OCI-LY7 (cell line): ENCODE data around the gene R3HDML.

Experiments
- CTCF ChIP-seq: fragments of 200-600 bp; sonication (generic); conservative IDR thresholded peaks from 2 replicates; pipeline ENCODE4 v1.5.1; 2014; ENCODE audit warnings: mild to moderate bottlenecking, antibody characterized with exemption, low read length, moderate library complexity, mixed read lengths
- EZH2phosphoT487 ChIP-seq: fragments of 200-600 bp; sonication (generic); IDR thresholded peaks from 2 replicates; pipeline ENCODE4 v1.6.1; 2018; ENCODE audit warnings: low read depth, borderline replicate concordance, mild to moderate bottlenecking, mixed run types, antibody characterized with exemption, low read length, moderate library complexity, mixed read lengths

DNA sequence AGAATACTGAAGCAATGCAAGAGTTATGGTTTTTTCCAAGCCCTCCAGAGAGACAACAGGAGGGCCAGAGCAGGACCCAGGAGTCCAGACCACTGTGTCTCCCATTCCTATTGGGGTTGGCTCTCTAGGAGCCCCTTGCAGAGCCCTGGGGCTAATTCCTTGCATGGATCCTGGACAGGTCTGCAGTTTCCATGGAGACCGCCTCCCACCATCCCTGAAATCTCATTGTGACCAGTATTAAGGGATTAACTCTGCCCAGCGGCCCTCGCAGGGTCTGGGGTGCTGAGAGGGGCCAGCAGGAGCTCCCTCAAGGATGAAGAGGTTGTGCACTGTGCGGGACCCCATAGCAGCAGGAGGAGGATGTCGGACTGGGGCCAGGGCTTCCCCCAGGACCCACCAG, 53.4 kb downstream of the R3HDML start:
- no peak for TF ChIP-seq CTCF
- no peak for TF ChIP-seq EZH2phosphoT487
